IMR-90 (cell line): Measurements from ENCODE around the gene SH3RF3. TPM values are rescaled to one million over a fixed set of nuclear protein-coding genes. Genes with fewer than 3 reads are reported as not detected.

Experiments used
- ATAC-seq: fragments of 200-7000 bp; cut with Tn5 transposase; 2 replicates; pipeline ENCODE4 v1.9.1; 2020; ENCODE audit warnings: low read depth, mild to moderate bottlenecking, moderate library complexity
- BruUV-seq: library from RNA; stranded (reverse); fragments of 400-500 nt; replicated peaks from 2 replicates; lab custom pipeline; 2021; lab: Mats Ljungman, UMichigan
- CTCF ChIA-PET: fragments of 300-600 bp; formaldehyde crosslinking; extraction: SDS; loops from one replicate; lab custom pipeline; 2021; ENCODE audit warnings: antibody characterized with exemption; lab: Yijun Ruan, JAX
- POLR2A ChIA-PET: fragments of 300-600 bp; sonication (Branson Sonifier 250); formaldehyde crosslinking; loops from one replicate; lab custom pipeline; 2022; ENCODE audit warnings: antibody characterized with exemption; ENCODE audit not compliant: unreplicated experiment; lab: Charles Lee
- DNase-seq: peaks from one replicate; pipeline ENCODE4 v3.0.0; 2013
- H2AFZ ChIP-seq: replicated peaks from 2 replicates; pipeline ENCODE3; 2013; ENCODE audit warnings: low read length, mild to moderate bottlenecking; ENCODE audit not compliant: poor library complexity
- H2AK5ac ChIP-seq: 2 replicates; pipeline ENCODE4 v1.6.1; 2013; ENCODE audit warnings: low read depth, low read length, inconsistent platforms
- H2AK9ac ChIP-seq: replicated peaks from 2 replicates; pipeline ENCODE3; 2013; ENCODE audit warnings: mild to moderate bottlenecking, low read depth, low read length, moderate library complexity; ENCODE audit not compliant: poor library complexity
- H2BK120ac ChIP-seq: 2 replicates; pipeline ENCODE4 v1.6.1; 2013; ENCODE audit warnings: low read depth, low read length, inconsistent platforms
- H2BK15ac ChIP-seq: 3 replicates; pipeline ENCODE4 v1.6.1; 2013; ENCODE audit warnings: low read depth, low read length, inconsistent platforms
- H2BK20ac ChIP-seq: 2 replicates; pipeline ENCODE4 v1.6.1; 2013; ENCODE audit warnings: low read depth, mild to moderate bottlenecking, inconsistent platforms, low read length, moderate library complexity
- H2BK5ac ChIP-seq: 2 replicates; pipeline ENCODE4 v1.6.1; 2013; ENCODE audit warnings: mild to moderate bottlenecking, low read depth, low read length, inconsistent platforms; ENCODE audit not compliant: poor library complexity, severe bottlenecking
- H3K14ac ChIP-seq: replicated peaks from 2 replicates; pipeline ENCODE4 v1.6.1; 2013; ENCODE audit warnings: low read depth, low read length, inconsistent platforms
- H3K18ac ChIP-seq: 2 replicates; pipeline ENCODE4 v1.6.1; 2013; ENCODE audit warnings: low read depth, low read length, control low read depth
- H3K23ac ChIP-seq: 2 replicates; pipeline ENCODE4 v1.6.1; 2013; ENCODE audit warnings: low read depth, low read length, inconsistent platforms
- H3K27ac ChIP-seq: 2 replicates; pipeline ENCODE4 v1.5.1; 2013; ENCODE audit warnings: mild to moderate bottlenecking, control low read depth, low read length; ENCODE audit not compliant: insufficient read depth
- H3K27me3 ChIP-seq: 2 replicates; pipeline ENCODE4 v1.6.1; 2013; ENCODE audit warnings: low read length; ENCODE audit not compliant: control insufficient read depth, insufficient read depth
- H3K36me3 ChIP-seq: 2 replicates; pipeline ENCODE4 v1.6.1; 2013; ENCODE audit warnings: low read length, mixed read lengths; ENCODE audit not compliant: control insufficient read depth, insufficient read depth
- H3K4ac ChIP-seq: 2 replicates; pipeline ENCODE4 v1.6.1; 2013; ENCODE audit warnings: low read depth, low read length, inconsistent platforms
- H3K4me1 ChIP-seq: 2 replicates; pipeline ENCODE4 v1.6.1; 2013; ENCODE audit warnings: low read length, mixed read lengths; ENCODE audit not compliant: control insufficient read depth, insufficient read depth
- H3K4me2 ChIP-seq: 2 replicates; pipeline ENCODE4 v1.6.1; 2013; ENCODE audit warnings: low read depth, mild to moderate bottlenecking, control low read depth, low read length, moderate library complexity
- H3K4me3 ChIP-seq: 2 replicates; pipeline ENCODE4 v1.5.1; 2013; ENCODE audit warnings: low read depth, mild to moderate bottlenecking, control low read depth, low read length, moderate library complexity; ENCODE audit not compliant: insufficient read depth
- H3K56ac ChIP-seq: 2 replicates; pipeline ENCODE4 v1.6.1; 2013; ENCODE audit warnings: low read length, inconsistent platforms; ENCODE audit not compliant: insufficient read depth; ENCODE audit errors: extremely low read depth
- H3K79me1 ChIP-seq, 2 experiments: 2 replicates each; pipeline ENCODE4 v1.6.1; 2013; ENCODE audit warnings: low read length in 2 of 2, inconsistent platforms in 1 of 2, low read depth in 1 of 2
- H3K9ac ChIP-seq: 2 replicates; pipeline ENCODE4 v1.6.1; 2013; ENCODE audit warnings: low read depth, low read length, control low read depth
- H3K9me1 ChIP-seq: 2 replicates; pipeline ENCODE4 v1.6.1; 2013; ENCODE audit warnings: low read length, inconsistent platforms; ENCODE audit not compliant: insufficient read depth
- H3K9me3 ChIP-seq: 2 replicates; pipeline ENCODE4 v1.6.1; 2013; ENCODE audit warnings: low read length; ENCODE audit not compliant: control insufficient read depth, insufficient read depth
- H4K20me1 ChIP-seq: 2 replicates; pipeline ENCODE4 v1.6.1; 2013; ENCODE audit warnings: low read length, inconsistent platforms; ENCODE audit not compliant: insufficient read depth
- H4K5ac ChIP-seq: 2 replicates; pipeline ENCODE4 v1.6.1; 2013; ENCODE audit warnings: mild to moderate bottlenecking, low read depth, low read length, control low read depth
- H4K8ac ChIP-seq, 2 experiments: 2 replicates each; pipeline ENCODE4 v1.6.1; 2013; ENCODE audit warnings: low read depth in 2 of 2, low read length in 2 of 2, control low read depth in 1 of 2, inconsistent platforms in 1 of 2
- H4K91ac ChIP-seq: 2 replicates; pipeline ENCODE4 v1.6.1; 2013; ENCODE audit warnings: low read depth, low read length, inconsistent platforms; ENCODE audit not compliant: insufficient read depth
- CEBPB ChIP-seq: IDR thresholded peaks from 2 replicates; pipeline ENCODE4 v1.6.1; 2012; ENCODE audit warnings: low read depth, low read length, improper control_type of control experiment
- MAFK ChIP-seq: IDR thresholded peaks from 2 replicates; pipeline ENCODE4 v1.6.1; 2012; ENCODE audit warnings: low read depth, low read length, improper control_type of control experiment
- MAZ ChIP-seq: IDR thresholded peaks from 2 replicates; pipeline ENCODE4 v1.6.1; 2012; ENCODE audit warnings: low read depth, mild to moderate bottlenecking, low read length, improper control_type of control experiment, moderate library complexity, borderline replicate concordance
- MXI1 ChIP-seq: IDR thresholded peaks from 2 replicates; pipeline ENCODE4 v1.6.1; 2012; ENCODE audit warnings: low read depth, mild to moderate bottlenecking, low read length, moderate library complexity, borderline replicate concordance
- RFX5 ChIP-seq: IDR thresholded peaks from 2 replicates; pipeline ENCODE4 v1.8.0; 2012; ENCODE audit warnings: low read depth, mild to moderate bottlenecking, low read length, moderate library complexity
- SMC3 ChIP-seq: fragments of 150-350 bp; IDR thresholded peaks from 2 replicates; pipeline ENCODE4 v1.6.1; 2016; ENCODE audit warnings: low read depth, mild to moderate bottlenecking, antibody characterized with exemption, low read length, moderate library complexity
- WGBS, 2 experiments: methylation state at CpG; one replicate each; pipeline versions ENCODE4 v1.1.5 to v1.1.7; 2013; ENCODE audit warnings: missing lambda C conversion rate in 2 of 2; ENCODE audit not compliant: insufficient read length in 1 of 2; ENCODE audit errors: extremely low coverage in 2 of 2; 5-methylcytosine and 5-hydroxymethylcytosine counted together
- dilution Hi-C: fragments of 300-500 bp; cut with HindIII; formaldehyde crosslinking; loops from one replicate; pipeline ENCODE4 v1.14.3; 2018; ENCODE audit warnings: low sequenced_read_pairs; ENCODE audit not compliant: unreplicated experiment
- in situ Hi-C: fragments of 300-500 bp; cut with MboI; formaldehyde crosslinking; loops from 3 replicates; pipeline ENCODE4 v1.14.3; 2019; ENCODE audit warnings: low sequenced_read_pairs, inconsistent platforms, mixed read lengths
- intact Hi-C: fragments of 100-400 bp; cut with micrococcal nuclease; formaldehyde crosslinking; loops from 2 replicates; pipeline ENCODE4 v1.10.0; 2022
- polyA plus RNA-seq, 3 experiments: library from polyadenylated mRNA; depleted of rRNA; stranded (reverse); fragments of >200 nt; gene quantifications; 2 replicates each; pipeline ENCODE4 v1.2.3, GENCODE V29; 2012; ENCODE audit warnings: low replicate concordance in 1 of 3
- total RNA-seq: library from RNA; depleted of rRNA; stranded (reverse); fragments of >200 nt; gene quantifications from 2 replicates; pipeline ENCODE4 v1.2.3, GENCODE V29; 2012
- TF ChIP-seq, protein P1 (sequence below): fragments of 150-350 bp; IDR thresholded peaks from 2 replicates; pipeline ENCODE4 v1.6.1; 2017; ENCODE audit warnings: mild to moderate bottlenecking, antibody characterized with exemption, low read length, low read depth

SH3RF3 gene
- total and polyA plus RNA-seq, 2 of the 4 experiments (the other 2 are of a cell fraction): 3.4 to 5.3 TPM

DNA sequence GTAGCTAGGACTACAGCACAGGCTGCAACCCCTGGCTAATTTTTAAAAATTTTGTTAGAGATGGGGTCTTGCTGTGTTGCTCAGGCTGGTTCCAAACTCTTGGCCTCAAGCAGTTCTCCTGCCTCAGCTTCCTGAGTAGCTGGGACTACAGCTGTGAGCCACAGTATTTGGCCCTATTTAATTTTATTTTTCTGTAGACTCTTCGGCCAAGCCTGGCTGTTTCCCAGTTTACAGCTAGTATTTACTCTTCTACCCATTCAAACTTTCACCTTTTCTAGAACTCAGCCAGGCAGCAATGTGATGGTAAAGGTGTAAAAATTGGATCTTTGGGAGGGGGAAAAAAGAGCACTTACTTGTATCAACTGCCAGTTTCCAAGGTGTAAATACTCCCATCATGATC lies 35.3 kb downstream of the SH3RF3 start:
- H3K4me2 ChIP-seq: no peak overlapping the region
- H3K4me1 ChIP-seq: peaks cover 30% of the 10 kb centered on the region

More for the DNA sequence above, 35.3 kb downstream of the SH3RF3 start:
- H2BK20ac ChIP-seq: peak overlapping the region; percentile 59
- H3K9ac ChIP-seq: peak overlapping the region; percentile 7; the same call in 1 of the 2 replicates
- in situ Hi-C loops (no loop called here), intact Hi-C loops (no loop called here), dilution Hi-C loops (no loop called here)
- H4K5ac ChIP-seq: peak overlapping the region; percentile 30; the same call in 1 of the 2 replicates
- H4K20me1 ChIP-seq: peaks cover 40% of the 10 kb centered on the region
- no peaks in the 10 kb centered on the region for H3K27me3 ChIP-seq
- no peak overlapping the region for H2AK9ac ChIP-seq
- 0 out of 2 replicates have a peak, but pooled peaks cover 3% of the 10 kb centered on the region for H3K36me3 ChIP-seq
- ATAC-seq (no peak), DNase-seq (no peak)
- H4K8ac ChIP-seq: peak overlapping the region; percentile 33 to 64; a peak in 3 of 4 replicates
- H4K91ac ChIP-seq: peak overlapping the region; percentile 85
- H3K18ac ChIP-seq: peak overlapping the region; percentile 40
- H3K79me1 ChIP-seq: peaks cover 34 to 88% of the 10 kb centered on the region in 2 experiments; a peak in 3 of 4 replicates
- BruUV-seq: no TSS peak
- H3K23ac ChIP-seq: peak overlapping the region; percentile 22
- H3K9me1 ChIP-seq: peaks cover 50% of the 10 kb centered on the region
- H3K4ac ChIP-seq: peak overlapping the region; percentile 71
- H3K14ac ChIP-seq: 0 out of 2 replicates have a peak overlapping the region, but pooled peaks have one; percentile 33
- ChIA-PET POLR2A (no interaction called here), CTCF (no interaction called here)
- peak overlapping the region; percentile 90 for H2BK5ac ChIP-seq
- TF ChIP-seq RFX5 (no peak), MXI1 (no peak), MAZ (no peak), CEBPB (no peak), SMC3 (no peak), MAFK (no peak)
- TF ChIP-seq, protein P1, sequence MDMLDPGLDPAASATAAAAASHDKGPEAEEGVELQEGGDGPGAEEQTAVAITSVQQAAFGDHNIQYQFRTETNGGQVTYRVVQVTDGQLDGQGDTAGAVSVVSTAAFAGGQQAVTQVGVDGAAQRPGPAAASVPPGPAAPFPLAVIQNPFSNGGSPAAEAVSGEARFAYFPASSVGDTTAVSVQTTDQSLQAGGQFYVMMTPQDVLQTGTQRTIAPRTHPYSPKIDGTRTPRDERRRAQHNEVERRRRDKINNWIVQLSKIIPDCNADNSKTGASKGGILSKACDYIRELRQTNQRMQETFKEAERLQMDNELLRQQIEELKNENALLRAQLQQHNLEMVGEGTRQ: no peak
- peak overlapping the region; percentile 82 for H3K27ac ChIP-seq
- H3K56ac ChIP-seq: no peak overlapping the region; the same call in 1 of the 2 replicates
- H2AK5ac ChIP-seq: peak overlapping the region; percentile 79; the same call in 1 of the 2 replicates
- H3K4me3 ChIP-seq: no peak overlapping the region
- peak overlapping the region; percentile 28; the same call in 1 of the 3 replicates for H2BK15ac ChIP-seq
- no peak overlapping the region for H2AFZ ChIP-seq
- H3K9me3 ChIP-seq: no peaks in the 10 kb centered on the region
- H2BK120ac ChIP-seq: peak overlapping the region; percentile 88
- WGBS, 2 experiments: no CpG with 5 or more reads among the region's 1 CpG
